ENCODE measurements around the gene DYRK3. TPM values are rescaled to one million over a fixed set of nuclear protein-coding genes. Genes with fewer than 3 reads are reported as not detected.

Gene DYRK3
- total and polyA plus RNA-seq, 2 experiments from 2014 or later: 8.4 to 21.2 TPM

- Histone ChIP-seq H3K9me3 (ENCODE audit: low read depth) (no peaks in the 10 kb centered on the region), H3K27ac (no peak overlapping the region), H3K4me1 (ENCODE audit: low read depth) (no peaks in the 10 kb centered on the region), H3K4me3 (no peak overlapping the region), H3K27me3 (no peaks in the 10 kb centered on the region), H3K36me3 (peaks cover 52% of the 10 kb centered on the region)
- DNase-seq (ENCODE audit: low read depth in 1 of 2, low spot score in 1 of 2): no peak
- TF ChIP-seq CTCF (IDR thresholded peaks at IDR 0.05; ENCODE audit: low read depth, low read length): no peak
Observed at GRCh38 chr1:206596319-206596666, 39.0 kb upstream of the DYRK3 start.

GRCh38 chr1:206600527-206600926 lies 34.8 kb upstream of the DYRK3 start:
- Histone ChIP-seq H3K27me3 (no peaks in the 10 kb centered on the region), H3K36me3 (peaks cover 37% of the 10 kb centered on the region), H3K27ac (no peak overlapping the region), H3K4me1 (ENCODE audit: low read depth) (no peaks in the 10 kb centered on the region), H3K4me3 (no peak overlapping the region), H3K9me3 (ENCODE audit: low read depth) (no peaks in the 10 kb centered on the region)
- TF ChIP-seq CTCF (IDR thresholded peaks at IDR 0.05; ENCODE audit: low read depth, low read length): no peak
- DNase-seq (ENCODE audit: low read depth in 1 of 2, low spot score in 1 of 2): peak in 1 of 2 donors; percentile 49

- DNase-seq (ENCODE audit: low read depth in 1 of 2, low spot score in 1 of 2): no peak
- Histone ChIP-seq H3K4me3 (no peak overlapping the region), H3K36me3 (peaks cover 12% of the 10 kb centered on the region), H3K27me3 (no peaks in the 10 kb centered on the region), H3K4me1 (ENCODE audit: low read depth) (no peaks in the 10 kb centered on the region), H3K27ac (no peak overlapping the region), H3K9me3 (ENCODE audit: low read depth) (no peaks in the 10 kb centered on the region)
- TF ChIP-seq CTCF (IDR thresholded peaks at IDR 0.05; ENCODE audit: low read depth, low read length): no peak
Observed at GRCh38 chr1:206604861-206605260, 30.5 kb upstream of the DYRK3 start.

- H3K4me1 ChIP-seq (ENCODE audit: low read depth): no peaks in the 10 kb centered on the region
- peaks cover 8% of the 10 kb centered on the region for H3K36me3 ChIP-seq
- peak in 1 of 2 donors; percentile 31 for DNase-seq (ENCODE audit: low read depth in 1 of 2, low spot score in 1 of 2)
- H3K4me3 ChIP-seq: no peak overlapping the region
- H3K27me3 ChIP-seq: no peaks in the 10 kb centered on the region
- no peaks in the 10 kb centered on the region for H3K9me3 ChIP-seq (ENCODE audit: low read depth)
- no peak overlapping the region for H3K27ac ChIP-seq
- TF ChIP-seq CTCF (IDR thresholded peaks at IDR 0.05; ENCODE audit: low read depth, low read length): peak; percentile 39
Observed at GRCh38 chr1:206606867-206607266, 28.5 kb upstream of the DYRK3 start.

DNA sequence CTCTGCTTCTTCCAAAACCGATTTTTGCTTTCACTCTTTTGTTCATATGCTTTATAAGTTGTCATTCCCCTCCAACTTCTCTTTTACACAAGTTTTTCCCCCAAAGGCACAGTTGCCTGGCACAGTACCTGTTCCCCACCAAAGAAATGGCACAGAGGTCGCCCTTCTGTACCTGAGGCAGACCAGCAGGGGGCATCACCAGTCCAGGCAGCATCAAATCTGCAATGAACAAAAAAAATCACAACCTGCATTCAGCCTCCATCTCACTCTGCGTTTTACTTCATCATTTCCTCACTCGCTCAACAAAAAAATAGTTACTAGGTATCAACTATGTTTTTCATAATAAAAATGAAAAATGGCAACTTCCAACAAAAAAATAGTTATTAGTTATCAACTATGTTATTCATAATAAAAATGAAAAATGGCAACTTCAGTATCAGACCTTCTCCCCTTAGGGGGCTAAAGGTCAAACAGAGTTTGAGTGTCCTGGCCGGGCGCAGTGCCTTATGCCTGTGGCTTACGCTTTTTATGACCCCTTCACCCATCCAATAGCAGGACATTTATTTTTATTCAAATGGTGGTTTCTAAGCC lies 27.1 kb upstream of the DYRK3 start:
- peak; percentile 80 for TF ChIP-seq CTCF (IDR thresholded peaks at IDR 0.05; ENCODE audit: low read depth, low read length)
- no peaks in the 10 kb centered on the region for H3K4me1 ChIP-seq (ENCODE audit: low read depth)
- H3K9me3 ChIP-seq (ENCODE audit: low read depth): no peaks in the 10 kb centered on the region
- no peak overlapping the region for H3K4me3 ChIP-seq
- no peak overlapping the region for H3K27ac ChIP-seq
- no peaks in the 10 kb centered on the region for H3K27me3 ChIP-seq
- DNase-seq (ENCODE audit: low read depth in 1 of 2, low spot score in 1 of 2): peak; percentile 59 to 65
- peaks cover 3% of the 10 kb centered on the region for H3K36me3 ChIP-seq

All from cardiac muscle cell (in vitro differentiated cells and primary cell).